ENCODE data around the gene DLG2.

DNA sequence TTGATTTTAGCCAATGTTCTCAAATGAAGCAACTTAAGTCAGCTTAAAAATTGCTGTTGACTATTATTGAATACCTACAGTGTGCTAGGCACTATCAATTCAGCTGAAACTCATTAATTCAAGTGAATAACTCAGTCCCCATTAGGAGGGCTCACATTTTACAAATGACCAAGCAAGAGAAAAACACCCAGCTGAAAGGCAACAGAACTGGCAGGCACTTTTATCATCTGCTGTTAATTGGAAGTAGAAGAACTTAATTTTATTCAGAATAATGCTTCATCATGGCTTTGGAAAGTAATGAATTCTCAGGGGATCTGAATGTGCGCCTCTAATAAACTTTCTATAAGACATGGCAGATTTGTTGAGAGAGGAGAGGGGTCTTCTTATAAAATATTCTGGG is 1066.9 kb downstream of the DLG2 start:
- TF ChIP-seq ZNF174 (CRISPR knock-in tag; IDR thresholded peaks at IDR 0.05) (no peak), ELF1 (tag; IDR thresholded peaks at IDR 0.05) (no peak), ERF (CRISPR knock-in tag; IDR thresholded peaks at IDR 0.05) (no peak), POLR2AphosphoS5 (IDR thresholded peaks at IDR 0.05; ENCODE audit: control insufficient read depth, insufficient read depth, low read depth, low read length) (no peak), POLR2A (conservative IDR thresholded peaks at IDR 0.05) (no peak)
- TF ChIP-seq, protein P1, sequence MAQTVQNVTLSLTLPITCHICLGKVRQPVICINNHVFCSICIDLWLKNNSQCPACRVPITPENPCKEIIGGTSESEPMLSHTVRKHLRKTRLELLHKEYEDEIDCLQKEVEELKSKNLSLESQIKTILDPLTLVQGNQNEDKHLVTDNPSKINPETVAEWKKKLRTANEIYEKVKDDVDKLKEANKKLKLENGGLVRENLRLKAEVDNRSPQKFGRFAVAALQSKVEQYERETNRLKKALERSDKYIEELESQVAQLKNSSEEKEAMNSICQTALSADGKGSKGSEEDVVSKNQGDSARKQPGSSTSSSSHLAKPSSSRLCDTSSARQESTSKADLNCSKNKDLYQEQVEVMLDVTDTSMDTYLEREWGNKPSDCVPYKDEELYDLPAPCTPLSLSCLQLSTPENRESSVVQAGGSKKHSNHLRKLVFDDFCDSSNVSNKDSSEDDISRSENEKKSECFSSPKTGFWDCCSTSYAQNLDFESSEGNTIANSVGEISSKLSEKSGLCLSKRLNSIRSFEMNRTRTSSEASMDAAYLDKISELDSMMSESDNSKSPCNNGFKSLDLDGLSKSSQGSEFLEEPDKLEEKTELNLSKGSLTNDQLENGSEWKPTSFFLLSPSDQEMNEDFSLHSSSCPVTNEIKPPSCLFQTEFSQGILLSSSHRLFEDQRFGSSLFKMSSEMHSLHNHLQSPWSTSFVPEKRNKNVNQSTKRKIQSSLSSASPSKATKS (CRISPR knock-in tag; IDR thresholded peaks at IDR 0.05) = no peak
- TF ChIP-seq, protein P2, sequence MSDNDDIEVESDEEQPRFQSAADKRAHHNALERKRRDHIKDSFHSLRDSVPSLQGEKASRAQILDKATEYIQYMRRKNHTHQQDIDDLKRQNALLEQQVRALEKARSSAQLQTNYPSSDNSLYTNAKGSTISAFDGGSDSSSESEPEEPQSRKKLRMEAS (CRISPR knock-in tag; IDR thresholded peaks at IDR 0.05) = no peak
- TF ChIP-seq, protein P3, sequence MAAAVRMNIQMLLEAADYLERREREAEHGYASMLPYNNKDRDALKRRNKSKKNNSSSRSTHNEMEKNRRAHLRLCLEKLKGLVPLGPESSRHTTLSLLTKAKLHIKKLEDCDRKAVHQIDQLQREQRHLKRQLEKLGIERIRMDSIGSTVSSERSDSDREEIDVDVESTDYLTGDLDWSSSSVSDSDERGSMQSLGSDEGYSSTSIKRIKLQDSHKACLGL (CRISPR knock-in tag; IDR thresholded peaks at IDR 0.05; ENCODE audit: borderline replicate concordance, poor library complexity, severe bottlenecking) = no peak
- TF ChIP-seq, protein P4, sequence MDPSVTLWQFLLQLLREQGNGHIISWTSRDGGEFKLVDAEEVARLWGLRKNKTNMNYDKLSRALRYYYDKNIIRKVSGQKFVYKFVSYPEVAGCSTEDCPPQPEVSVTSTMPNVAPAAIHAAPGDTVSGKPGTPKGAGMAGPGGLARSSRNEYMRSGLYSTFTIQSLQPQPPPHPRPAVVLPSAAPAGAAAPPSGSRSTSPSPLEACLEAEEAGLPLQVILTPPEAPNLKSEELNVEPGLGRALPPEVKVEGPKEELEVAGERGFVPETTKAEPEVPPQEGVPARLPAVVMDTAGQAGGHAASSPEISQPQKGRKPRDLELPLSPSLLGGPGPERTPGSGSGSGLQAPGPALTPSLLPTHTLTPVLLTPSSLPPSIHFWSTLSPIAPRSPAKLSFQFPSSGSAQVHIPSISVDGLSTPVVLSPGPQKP (CRISPR knock-in tag; IDR thresholded peaks at IDR 0.05) = no peak
- TF ChIP-seq, protein P5, sequence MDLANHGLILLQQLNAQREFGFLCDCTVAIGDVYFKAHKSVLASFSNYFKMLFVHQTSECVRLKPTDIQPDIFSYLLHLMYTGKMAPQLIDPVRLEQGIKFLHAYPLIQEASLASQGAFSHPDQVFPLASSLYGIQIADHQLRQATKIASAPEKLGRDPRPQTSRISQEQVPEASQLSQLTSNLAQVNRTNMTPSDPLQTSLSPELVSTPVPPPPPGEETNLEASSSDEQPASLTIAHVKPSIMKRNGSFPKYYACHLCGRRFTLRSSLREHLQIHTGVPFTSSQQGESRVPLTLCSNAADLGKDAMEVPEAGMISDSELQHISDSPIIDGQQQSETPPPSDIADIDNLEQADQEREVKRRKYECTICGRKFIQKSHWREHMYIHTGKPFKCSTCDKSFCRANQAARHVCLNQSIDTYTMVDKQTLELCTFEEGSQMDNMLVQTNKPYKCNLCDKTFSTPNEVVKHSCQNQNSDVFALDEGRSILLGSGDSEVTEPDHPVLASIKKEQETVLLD (IDR thresholded peaks at IDR 0.05) = no peak

All from K562 (cell line).